ENCODE measurements around the gene OR11A1.

Gene OR11A1

DNA sequence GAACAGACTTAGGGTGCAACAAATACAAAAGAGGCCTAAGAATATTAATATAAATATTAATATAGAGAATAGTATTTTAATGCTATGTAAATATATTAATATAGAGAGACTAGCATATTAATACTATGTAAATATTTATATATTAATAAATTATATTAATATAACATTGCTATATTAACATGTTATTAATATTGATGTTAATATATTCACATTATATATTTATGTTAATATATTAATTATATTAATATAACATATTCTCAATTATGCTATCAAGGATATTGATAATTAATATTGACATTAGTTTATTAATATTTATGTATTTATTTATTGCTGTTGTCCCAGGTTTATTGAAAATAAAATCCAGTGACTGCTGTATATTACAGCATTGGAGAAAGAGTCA is 32.0 kb upstream of the OR11A1 start:
- no peaks in the 10 kb centered on the region for H3K36me3 ChIP-seq
- intact Hi-C loops (cut with DNase I; ENCODE audit: low total_unique reads): no loop called here
- DNase-seq: no peak
- no peaks in the 10 kb centered on the region for H3K4me1 ChIP-seq
- H3K4me3 ChIP-seq: no peak overlapping the region
- TF ChIP-seq, protein P1, sequence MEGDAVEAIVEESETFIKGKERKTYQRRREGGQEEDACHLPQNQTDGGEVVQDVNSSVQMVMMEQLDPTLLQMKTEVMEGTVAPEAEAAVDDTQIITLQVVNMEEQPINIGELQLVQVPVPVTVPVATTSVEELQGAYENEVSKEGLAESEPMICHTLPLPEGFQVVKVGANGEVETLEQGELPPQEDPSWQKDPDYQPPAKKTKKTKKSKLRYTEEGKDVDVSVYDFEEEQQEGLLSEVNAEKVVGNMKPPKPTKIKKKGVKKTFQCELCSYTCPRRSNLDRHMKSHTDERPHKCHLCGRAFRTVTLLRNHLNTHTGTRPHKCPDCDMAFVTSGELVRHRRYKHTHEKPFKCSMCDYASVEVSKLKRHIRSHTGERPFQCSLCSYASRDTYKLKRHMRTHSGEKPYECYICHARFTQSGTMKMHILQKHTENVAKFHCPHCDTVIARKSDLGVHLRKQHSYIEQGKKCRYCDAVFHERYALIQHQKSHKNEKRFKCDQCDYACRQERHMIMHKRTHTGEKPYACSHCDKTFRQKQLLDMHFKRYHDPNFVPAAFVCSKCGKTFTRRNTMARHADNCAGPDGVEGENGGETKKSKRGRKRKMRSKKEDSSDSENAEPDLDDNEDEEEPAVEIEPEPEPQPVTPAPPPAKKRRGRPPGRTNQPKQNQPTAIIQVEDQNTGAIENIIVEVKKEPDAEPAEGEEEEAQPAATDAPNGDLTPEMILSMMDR (IDR thresholded peaks at IDR 0.05): no peak
- no peak overlapping the region for H3K27ac ChIP-seq
- no peaks in the 10 kb centered on the region for H3K27me3 ChIP-seq
- no peaks in the 10 kb centered on the region for H3K9me3 ChIP-seq

DNA sequence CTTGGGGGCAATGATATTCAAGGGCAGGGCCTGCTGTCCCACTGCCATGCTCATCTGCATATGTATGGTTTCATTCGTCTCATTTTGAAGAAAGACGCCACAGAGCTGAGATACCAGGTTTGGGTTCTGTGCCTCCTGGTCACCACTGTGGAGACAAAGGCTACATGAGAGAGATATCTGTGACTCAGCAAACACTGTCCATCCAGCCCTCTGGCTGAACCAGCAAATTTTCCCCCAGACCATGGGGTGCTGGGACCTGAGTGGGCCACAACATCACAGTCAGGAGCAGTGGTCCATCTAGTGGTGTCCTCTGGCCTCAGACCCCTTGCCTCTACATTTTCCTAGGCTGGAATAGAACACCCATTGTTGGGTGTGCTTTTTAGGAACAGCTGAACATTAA is 30.8 kb upstream of the OR11A1 start, which contains the start of gene MAS1L:
Gene MAS1L, minus strand, starts transcription at position 297 of the 400 bp plus-strand sequence. Its CDS starts 54 bp downstream, at position 243.
- DNase-seq: no peak

DNA sequence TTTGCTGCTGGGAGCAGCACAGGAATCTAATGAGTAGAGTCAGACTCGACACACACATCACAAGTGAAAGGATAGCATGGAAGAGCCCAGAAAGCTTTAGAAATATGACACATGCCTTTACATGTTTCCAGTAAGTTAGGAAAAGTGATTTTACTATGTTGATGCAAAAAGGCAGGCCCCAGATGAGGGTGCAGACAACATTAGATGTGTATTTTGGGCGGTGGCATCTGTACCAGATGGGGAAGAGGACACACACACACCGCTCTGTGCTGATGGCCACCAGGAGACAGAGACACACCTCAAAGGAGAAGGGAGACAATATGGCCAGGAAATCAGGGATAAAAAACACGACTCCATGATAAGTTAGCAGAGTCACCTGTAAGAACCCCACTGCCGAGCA is 30.3 kb upstream of the OR11A1 start:
- TF ChIP-seq, protein P1 (IDR thresholded peaks at IDR 0.05): no peak
- Histone ChIP-seq H3K36me3 (no peaks in the 10 kb centered on the region), H3K4me1 (no peaks in the 10 kb centered on the region), H3K9me3 (no peaks in the 10 kb centered on the region), H3K4me3 (no peak overlapping the region), H3K27me3 (no peaks in the 10 kb centered on the region), H3K27ac (no peak overlapping the region)
- DNase-seq: no peak
- intact Hi-C loops (cut with DNase I; ENCODE audit: low total_unique reads): no loop called here

More for the DNA sequence above, 30.8 kb upstream of the OR11A1 start, which contains the start of gene MAS1L:
- intact Hi-C loops (cut with DNase I; ENCODE audit: low total_unique reads): no loop called here
- no peaks in the 10 kb centered on the region for H3K4me1 ChIP-seq
- no peaks in the 10 kb centered on the region for H3K9me3 ChIP-seq
- no peaks in the 10 kb centered on the region for H3K36me3 ChIP-seq
- no peak within 1 kb of the TSS for H3K27ac ChIP-seq
- no peak within 1 kb of the TSS for H3K4me3 ChIP-seq
- TF ChIP-seq, protein P1 (IDR thresholded peaks at IDR 0.05): no peak
- H3K27me3 ChIP-seq: no peaks in the 10 kb centered on the region

DNA sequence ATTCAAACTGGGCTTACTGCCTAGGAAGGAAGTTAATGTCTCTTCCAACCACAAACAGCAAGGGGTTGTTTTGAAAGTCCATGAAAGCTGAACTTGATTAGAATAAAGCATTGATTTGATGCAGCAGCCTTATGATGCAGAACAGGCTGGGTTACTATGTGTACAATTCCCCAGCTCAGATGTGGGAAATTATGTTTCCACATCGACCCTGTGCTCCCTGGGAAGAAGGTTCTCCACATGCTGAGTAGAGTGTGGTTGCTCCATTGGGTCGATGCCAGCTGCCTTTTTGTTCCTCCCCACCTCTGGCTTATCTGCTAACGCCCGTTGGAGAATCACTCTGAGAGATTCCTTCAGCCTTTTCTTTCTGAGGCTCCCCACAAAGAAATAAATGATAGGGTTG is 29.7 kb upstream of the OR11A1 start:
- DNase-seq: no peak

DNA sequence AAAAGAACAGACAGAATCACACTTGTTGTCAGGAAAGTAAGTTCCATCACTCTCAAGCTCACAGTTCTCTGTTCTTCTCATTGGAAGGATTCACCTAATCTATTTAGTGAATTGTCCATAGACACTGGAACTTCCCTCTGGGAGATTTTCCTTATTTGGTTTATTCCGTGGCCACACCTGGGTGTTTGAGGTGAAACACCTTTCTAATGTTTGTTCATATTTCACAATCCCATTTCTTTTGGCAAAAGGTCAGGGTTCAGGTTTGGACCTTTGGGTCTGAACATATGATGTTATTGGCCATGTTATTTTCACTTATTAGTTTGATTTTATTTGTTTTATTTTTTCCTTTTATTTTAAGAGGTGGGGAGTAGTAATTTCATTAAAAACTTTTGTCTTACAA is 26.9 kb upstream of the OR11A1 start:
- no peaks in the 10 kb centered on the region for H3K36me3 ChIP-seq
- intact Hi-C loops (cut with DNase I; ENCODE audit: low total_unique reads): no loop called here
- no peak overlapping the region for H3K27ac ChIP-seq
- H3K4me3 ChIP-seq: no peak overlapping the region
- TF ChIP-seq, protein P1 (IDR thresholded peaks at IDR 0.05): no peak
- no peaks in the 10 kb centered on the region for H3K4me1 ChIP-seq
- H3K9me3 ChIP-seq: no peaks in the 10 kb centered on the region
- H3K27me3 ChIP-seq: no peaks in the 10 kb centered on the region
- DNase-seq: no peak

More for the DNA sequence above, 29.7 kb upstream of the OR11A1 start:
- H3K27ac ChIP-seq: no peak overlapping the region
- no peak overlapping the region for H3K4me3 ChIP-seq
- TF ChIP-seq, protein P1 (IDR thresholded peaks at IDR 0.05): no peak
- no peaks in the 10 kb centered on the region for H3K4me1 ChIP-seq
- H3K36me3 ChIP-seq: no peaks in the 10 kb centered on the region
- intact Hi-C loops (cut with DNase I; ENCODE audit: low total_unique reads): no loop called here
- no peaks in the 10 kb centered on the region for H3K9me3 ChIP-seq
- H3K27me3 ChIP-seq: no peaks in the 10 kb centered on the region

DNA sequence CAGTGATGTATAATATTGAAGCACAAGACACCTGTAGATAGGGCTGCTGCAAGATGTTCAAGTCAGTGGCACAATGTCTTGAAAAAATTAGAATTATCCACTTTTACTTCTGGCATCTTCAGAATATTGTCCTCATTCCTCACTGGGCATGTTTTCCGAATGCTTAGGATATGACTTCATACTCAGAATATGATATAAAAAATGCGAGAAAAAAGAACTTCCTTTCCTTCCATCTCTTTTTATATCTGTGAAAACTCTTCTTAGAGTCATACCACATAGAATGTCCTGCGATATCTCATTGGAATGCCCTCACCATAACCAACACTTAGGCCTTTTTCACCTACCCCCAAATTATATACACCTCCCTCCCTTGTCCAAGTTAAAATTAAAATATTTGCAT is 26.3 kb upstream of the OR11A1 start:
- Histone ChIP-seq H3K9me3 (no peaks in the 10 kb centered on the region), H3K36me3 (no peaks in the 10 kb centered on the region), H3K27me3 (no peaks in the 10 kb centered on the region), H3K4me1 (no peaks in the 10 kb centered on the region), H3K4me3 (no peak overlapping the region), H3K27ac (no peak overlapping the region)
- DNase-seq: no peak
- TF ChIP-seq, protein P1 (IDR thresholded peaks at IDR 0.05): no peak
- intact Hi-C loops (cut with DNase I; ENCODE audit: low total_unique reads): no loop called here
